Loucy (cell line): ENCODE measurements around the gene NUP107.

ENCODE experiments used
- H2AFZ ChIP-seq: fragments of 200-600 bp; sonication (generic); 2 replicates; pipeline ENCODE4 v1.6.0; 2016; ENCODE audit warnings: antibody characterized with exemption, mild to moderate bottlenecking, low read length, moderate library complexity
- H3F3A ChIP-seq: fragments of 200-600 bp; 2 replicates; pipeline ENCODE4 v1.6.0; 2016; ENCODE audit warnings: antibody characterized with exemption, low read depth, mild to moderate bottlenecking
- H3K27me3 ChIP-seq: fragments of 200-600 bp; sonication (generic); 2 replicates; pipeline ENCODE4 v1.6.1; 2014; ENCODE audit warnings: low read length, mild to moderate bottlenecking; ENCODE audit not compliant: insufficient read depth, poor library complexity, severe bottlenecking
- H3K36me3 ChIP-seq: fragments of 200-600 bp; sonication (generic); 2 replicates; pipeline ENCODE4 v1.6.1; 2016; ENCODE audit warnings: low read length; ENCODE audit not compliant: insufficient read depth
- H3K4me1 ChIP-seq: fragments of 200-600 bp; sonication (generic); 2 replicates; pipeline ENCODE4 v1.5.1; 2014; ENCODE audit warnings: low read length, mild to moderate bottlenecking; ENCODE audit not compliant: insufficient read depth, poor library complexity, severe bottlenecking
- H3K4me2 ChIP-seq: fragments of 200-600 bp; sonication (generic); 2 replicates; pipeline ENCODE4 v1.6.0; 2014; ENCODE audit warnings: antibody characterized with exemption, low read length, low read depth, mild to moderate bottlenecking; ENCODE audit not compliant: poor library complexity, severe bottlenecking
- H3K4me3 ChIP-seq: fragments of 200-600 bp; sonication (generic); 2 replicates; pipeline ENCODE4 v1.5.1; 2014; ENCODE audit warnings: low read length, mild to moderate bottlenecking, mixed read lengths; ENCODE audit not compliant: poor library complexity, severe bottlenecking
- H3K79me2 ChIP-seq: fragments of 200-600 bp; sonication (generic); 2 replicates; pipeline ENCODE4 v1.6.1; 2014; ENCODE audit warnings: low read length; ENCODE audit not compliant: insufficient read depth
- H3K9ac ChIP-seq: fragments of 200-600 bp; sonication (generic); 2 replicates; pipeline ENCODE4 v1.6.0; 2014; ENCODE audit warnings: mild to moderate bottlenecking, low read depth, low read length, moderate library complexity; ENCODE audit not compliant: poor library complexity, severe bottlenecking
- H3K9me2 ChIP-seq: fragments of 200-600 bp; sonication (generic); replicated peaks from 2 replicates; pipeline ENCODE4 v1.6.1; 2016; ENCODE audit warnings: low read depth, low read length, mixed read lengths
- H3K9me3 ChIP-seq: fragments of 200-600 bp; sonication (generic); 2 replicates; pipeline ENCODE4 v1.6.1; 2014; ENCODE audit warnings: mild to moderate bottlenecking, antibody characterized with exemption, low read length, low read depth; ENCODE audit not compliant: insufficient read depth
- H4K20me1 ChIP-seq: fragments of 200-600 bp; sonication (generic); 2 replicates; pipeline ENCODE4 v1.6.0; 2014; ENCODE audit warnings: antibody characterized with exemption, low read length, mild to moderate bottlenecking; ENCODE audit not compliant: insufficient read depth, poor library complexity, severe bottlenecking
- EZH2phosphoT487 ChIP-seq: fragments of 200-600 bp; IDR thresholded peaks from 2 replicates; pipeline ENCODE4 v1.6.1; 2018; ENCODE audit warnings: antibody characterized with exemption, mild to moderate bottlenecking, moderate library complexity, borderline replicate concordance
- TF ChIP-seq, protein P1 (sequence below): fragments of 200-600 bp; sonication (generic); conservative IDR thresholded peaks from 2 replicates; pipeline ENCODE4 v1.5.1; 2014; ENCODE audit warnings: mild to moderate bottlenecking, antibody characterized with exemption, low read length

The NUP107 gene

DNA sequence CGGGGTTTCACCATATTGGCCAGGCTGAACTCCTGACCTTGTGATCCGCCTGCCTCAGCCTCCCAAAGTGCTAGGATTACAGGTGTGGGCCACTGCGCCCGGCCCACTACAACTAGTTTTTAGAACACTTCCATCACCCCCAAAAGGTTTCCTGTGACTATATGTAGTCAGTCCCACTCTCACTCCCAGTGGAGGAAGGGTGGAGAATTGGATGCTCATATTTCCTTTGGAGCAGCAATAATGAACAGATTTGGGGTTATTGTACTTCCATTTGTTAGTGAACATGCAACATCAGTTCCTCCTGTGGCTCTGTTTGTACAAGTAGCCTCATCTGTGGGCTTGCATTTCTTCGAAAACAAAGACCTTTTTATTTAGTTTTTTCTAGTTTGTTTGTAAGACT, 40.3 kb upstream of the NUP107 start:
- peaks cover 91% of the 10 kb centered on the region for H4K20me1 ChIP-seq
- no peak overlapping the region for H3K9ac ChIP-seq
- H3K79me2 ChIP-seq, result peaks cover 97% of the 10 kb centered on the region
- peaks cover 53% of the 10 kb centered on the region; the same call in 1 of the 2 replicates for H3K36me3 ChIP-seq
- H3K4me3 ChIP-seq, result no peak overlapping the region
- H3K9me3 ChIP-seq, result no peaks in the 10 kb centered on the region
- no peak overlapping the region for H2AFZ ChIP-seq
- peaks cover 5% of the 10 kb centered on the region for H3K4me1 ChIP-seq
- H3K27me3 ChIP-seq, result no peaks in the 10 kb centered on the region
- H3F3A ChIP-seq, result no peaks in the 10 kb centered on the region
- H3K9me2 ChIP-seq, result no peaks in the 10 kb centered on the region
- H3K4me2 ChIP-seq, result no peak overlapping the region
- TF ChIP-seq, protein P1, sequence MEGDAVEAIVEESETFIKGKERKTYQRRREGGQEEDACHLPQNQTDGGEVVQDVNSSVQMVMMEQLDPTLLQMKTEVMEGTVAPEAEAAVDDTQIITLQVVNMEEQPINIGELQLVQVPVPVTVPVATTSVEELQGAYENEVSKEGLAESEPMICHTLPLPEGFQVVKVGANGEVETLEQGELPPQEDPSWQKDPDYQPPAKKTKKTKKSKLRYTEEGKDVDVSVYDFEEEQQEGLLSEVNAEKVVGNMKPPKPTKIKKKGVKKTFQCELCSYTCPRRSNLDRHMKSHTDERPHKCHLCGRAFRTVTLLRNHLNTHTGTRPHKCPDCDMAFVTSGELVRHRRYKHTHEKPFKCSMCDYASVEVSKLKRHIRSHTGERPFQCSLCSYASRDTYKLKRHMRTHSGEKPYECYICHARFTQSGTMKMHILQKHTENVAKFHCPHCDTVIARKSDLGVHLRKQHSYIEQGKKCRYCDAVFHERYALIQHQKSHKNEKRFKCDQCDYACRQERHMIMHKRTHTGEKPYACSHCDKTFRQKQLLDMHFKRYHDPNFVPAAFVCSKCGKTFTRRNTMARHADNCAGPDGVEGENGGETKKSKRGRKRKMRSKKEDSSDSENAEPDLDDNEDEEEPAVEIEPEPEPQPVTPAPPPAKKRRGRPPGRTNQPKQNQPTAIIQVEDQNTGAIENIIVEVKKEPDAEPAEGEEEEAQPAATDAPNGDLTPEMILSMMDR, result no peak
- no peak for TF ChIP-seq EZH2phosphoT487

GRCh38 chr12:68647507-68647906, 39.3 kb upstream of the NUP107 start:
- Histone ChIP-seq H2AFZ (no peak overlapping the region), H3K36me3 (peaks cover 61% of the 10 kb centered on the region; the same call in 1 of the 2 replicates), H3K9me3 (no peaks in the 10 kb centered on the region), H3K4me3 (no peak overlapping the region), H3K27me3 (no peaks in the 10 kb centered on the region), H3F3A (no peaks in the 10 kb centered on the region), H3K4me1 (no peaks in the 10 kb centered on the region), H3K9ac (no peak overlapping the region), H3K79me2 (peaks cover 94% of the 10 kb centered on the region), H4K20me1 (peaks cover 87% of the 10 kb centered on the region), H3K4me2 (no peak overlapping the region), H3K9me2 (no peaks in the 10 kb centered on the region)
- TF ChIP-seq, protein P1, result no peak
- no peak for TF ChIP-seq EZH2phosphoT487

DNA sequence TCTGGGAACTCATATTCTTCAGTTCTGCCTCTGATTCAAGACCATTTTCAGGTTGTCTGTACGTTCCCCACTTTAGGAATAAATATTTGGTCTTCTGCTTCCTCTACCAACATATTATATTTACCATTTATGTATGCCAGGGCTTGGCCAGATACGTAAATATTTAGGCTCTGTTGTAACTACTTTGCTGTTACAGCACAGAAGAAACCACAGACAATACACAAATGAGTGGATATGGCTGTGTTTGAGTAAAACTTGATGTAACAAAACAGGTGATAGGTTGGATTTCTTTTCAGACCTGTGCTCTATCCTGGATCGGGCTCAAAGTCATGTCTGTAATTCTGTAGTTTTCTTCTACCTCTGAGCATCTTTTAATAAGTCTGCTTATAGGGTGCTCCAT, 38.6 kb upstream of the NUP107 start:
- Histone ChIP-seq H2AFZ (no peak overlapping the region), H3K36me3 (peaks cover 63% of the 10 kb centered on the region; the same call in 1 of the 2 replicates)

More for the DNA sequence above, 38.6 kb upstream of the NUP107 start:
- H3K4me1 ChIP-seq, result no peaks in the 10 kb centered on the region
- H3K27me3 ChIP-seq, result no peaks in the 10 kb centered on the region
- peaks cover 92% of the 10 kb centered on the region for H3K79me2 ChIP-seq
- H3K4me2 ChIP-seq, result no peak overlapping the region
- peaks cover 84% of the 10 kb centered on the region for H4K20me1 ChIP-seq
- H3K9me3 ChIP-seq, result no peaks in the 10 kb centered on the region
- no peak overlapping the region for H3K4me3 ChIP-seq
- H3K9ac ChIP-seq, result no peak overlapping the region
- TF ChIP-seq EZH2phosphoT487, result no peak
- TF ChIP-seq, protein P1, result no peak
- H3K9me2 ChIP-seq, result no peaks in the 10 kb centered on the region
- H3F3A ChIP-seq, result no peaks in the 10 kb centered on the region
